Measurements from ENCODE around the gene MRTFA. TPM values are rescaled to one million over a fixed set of nuclear protein-coding genes. Genes with fewer than 3 reads are reported as not detected.
"Not testable (repeated sequence)": the region's sequence is repeated elsewhere in the genome, so short reads cannot be mapped to it uniquely, and the experiment has no call there.

Gene MRTFA
- polyA plus RNA-seq, 4 donors: 11.9 to 20.0 (median 14.1) TPM

DNA sequence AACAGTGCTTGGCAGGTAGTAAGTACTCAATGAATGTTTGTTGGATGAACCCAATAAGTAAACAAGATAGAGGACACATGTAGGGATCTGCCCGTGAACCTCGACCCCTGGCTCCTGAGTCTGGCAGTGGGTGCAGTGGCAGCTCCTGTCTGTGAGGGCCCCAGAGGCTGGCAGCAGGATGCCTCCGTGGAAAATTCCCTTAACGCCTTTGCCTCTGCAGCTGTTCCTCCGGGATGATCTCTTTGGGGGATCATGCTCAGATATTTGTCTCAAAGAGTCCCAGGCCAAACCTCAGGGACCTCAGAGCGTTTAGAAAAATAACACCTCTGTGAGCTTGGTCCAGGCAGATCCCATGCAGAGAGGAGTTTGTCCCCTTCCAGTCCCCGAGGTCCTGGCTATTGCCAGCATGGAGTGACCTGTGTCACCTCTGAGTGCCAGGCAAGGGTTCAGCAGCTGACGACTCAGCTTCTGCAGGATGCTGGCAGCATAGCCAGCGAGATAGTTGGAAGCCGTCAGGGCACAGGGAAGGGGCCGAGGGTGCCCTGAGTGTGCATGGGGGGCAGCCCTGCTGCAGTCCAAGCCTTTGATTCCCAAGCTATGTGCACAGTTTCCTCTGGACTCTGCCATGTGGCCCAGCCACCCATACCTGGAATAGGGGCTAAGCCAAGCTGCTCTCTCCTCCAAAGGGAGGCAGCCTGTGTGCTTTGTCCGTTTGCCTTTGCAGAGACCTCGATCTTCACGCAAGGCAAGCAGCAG lies 42.2 kb upstream of the MRTFA start:
- Histone ChIP-seq H3K9me3 (ENCODE audit: control insufficient read depth in 2 of 2, insufficient read depth in 1 of 2, low read depth in 1 of 2, low read length in 1 of 2) (no peaks in the 10 kb centered on the region), H3K4me3 (ENCODE audit: low read depth in 1 of 3, low read length in 3 of 3) (no peak overlapping the region), H3K27me3 (ENCODE audit: control insufficient read depth in 3 of 3, insufficient read depth in 3 of 3, low read length in 3 of 3) (peaks cover 0 to 24% (median 5%) of the 10 kb centered on the region in 3 donors), H3K4me1 (ENCODE audit: control insufficient read depth in 3 of 3, insufficient read depth in 2 of 3, low read depth in 1 of 3, low read length in 2 of 3) (peaks cover 0 to 3% (median 2%) of the 10 kb centered on the region in 3 donors), H3K36me3 (ENCODE audit: control insufficient read depth in 3 of 3, insufficient read depth in 2 of 3, low read depth in 1 of 3, low read length in 3 of 3) (no peaks in the 10 kb centered on the region), H3K27ac (ENCODE audit: low read depth in 1 of 3, low read length in 2 of 3) (no peak overlapping the region)
- DNase-seq (no peak), FAIRE-seq (no peak)
- WGBS, 3 donors: 32 to 61% (median 49%) methylated on average over 14 of the region's 14 CpGs

DNA sequence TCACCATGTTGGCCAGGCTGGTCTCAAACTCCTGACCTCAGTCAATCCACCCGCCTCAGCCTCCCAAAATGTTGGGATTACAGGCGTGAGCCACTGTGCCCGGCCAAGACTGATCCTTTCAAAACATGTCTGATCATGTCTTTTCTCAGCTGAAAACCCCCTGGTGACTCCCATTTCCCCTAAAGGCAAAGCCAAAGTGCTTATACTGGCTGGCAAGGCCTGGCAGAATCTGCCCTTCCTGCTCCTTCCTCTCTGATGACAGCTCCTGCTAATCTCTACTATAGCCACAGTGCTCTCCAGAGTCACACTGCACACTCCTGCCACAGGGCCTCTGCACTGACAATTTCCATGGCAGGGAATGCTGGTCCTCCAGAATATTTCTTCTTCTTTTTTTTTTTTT lies 40.1 kb upstream of the MRTFA start:
- 93 to 100% (median 95%) methylated on average over 3 of the region's 3 CpGs for WGBS, 3 donors
- FAIRE-seq (no peak), DNase-seq (no peak)
- Histone ChIP-seq H3K27ac (ENCODE audit: low read depth in 1 of 3, low read length in 2 of 3) (no peak overlapping the region), H3K36me3 (ENCODE audit: control insufficient read depth in 3 of 3, insufficient read depth in 2 of 3, low read depth in 1 of 3, low read length in 3 of 3) (no peaks in the 10 kb centered on the region), H3K4me3 (ENCODE audit: low read depth in 1 of 3, low read length in 3 of 3) (no peak overlapping the region), H3K4me1 (ENCODE audit: control insufficient read depth in 3 of 3, insufficient read depth in 2 of 3, low read depth in 1 of 3, low read length in 2 of 3) (peaks cover 0 to 3% (median 0%) of the 10 kb centered on the region in 3 donors), H3K27me3 (ENCODE audit: control insufficient read depth in 3 of 3, insufficient read depth in 3 of 3, low read length in 3 of 3) (peaks cover 0 to 24% (median 5%) of the 10 kb centered on the region in 3 donors), H3K9me3 (ENCODE audit: control insufficient read depth in 2 of 2, insufficient read depth in 1 of 2, low read depth in 1 of 2, low read length in 1 of 2) (peaks cover 0 to 4% of the 10 kb centered on the region in 2 donors)

DNA sequence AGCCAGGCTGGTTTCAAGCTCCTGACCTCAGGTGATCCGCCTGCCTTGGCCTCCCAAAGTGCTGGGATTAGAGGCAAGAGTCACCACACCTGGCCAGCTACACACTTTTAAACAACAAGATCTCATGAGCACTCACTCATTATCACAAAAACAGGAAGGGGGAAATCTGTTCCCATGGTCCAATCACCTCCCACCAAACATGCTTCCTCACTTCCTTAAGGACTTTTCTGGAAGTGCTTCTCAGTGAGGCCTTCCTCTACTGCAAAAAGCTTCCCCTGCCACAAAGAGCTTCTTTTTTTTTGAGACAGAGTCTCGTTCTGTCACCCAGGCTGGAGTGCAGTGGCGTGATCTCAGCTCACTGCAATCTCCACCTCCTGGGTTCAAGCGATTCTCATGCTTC lies 39.6 kb upstream of the MRTFA start:
- H3K9me3 ChIP-seq (ENCODE audit: control insufficient read depth in 2 of 2, insufficient read depth in 1 of 2, low read depth in 1 of 2, low read length in 1 of 2); DNase-seq; H3K4me3 ChIP-seq (ENCODE audit: low read depth in 1 of 3, low read length in 3 of 3); H3K36me3 ChIP-seq (ENCODE audit: control insufficient read depth in 3 of 3, insufficient read depth in 2 of 3, low read depth in 1 of 3, low read length in 3 of 3); H3K4me1 ChIP-seq (ENCODE audit: control insufficient read depth in 3 of 3, insufficient read depth in 2 of 3, low read depth in 1 of 3, low read length in 2 of 3); FAIRE-seq; H3K27ac ChIP-seq (ENCODE audit: low read depth in 1 of 3, low read length in 2 of 3): not testable (repeated sequence)
- WGBS, 3 donors: 90 to 93% (median 92%) methylated on average over 4 of the region's 4 CpGs
- H3K27me3 ChIP-seq (ENCODE audit: control insufficient read depth in 3 of 3, insufficient read depth in 3 of 3, low read length in 3 of 3): peaks cover 0 to 24% (median 5%) of the 10 kb centered on the region in 3 donors

DNA sequence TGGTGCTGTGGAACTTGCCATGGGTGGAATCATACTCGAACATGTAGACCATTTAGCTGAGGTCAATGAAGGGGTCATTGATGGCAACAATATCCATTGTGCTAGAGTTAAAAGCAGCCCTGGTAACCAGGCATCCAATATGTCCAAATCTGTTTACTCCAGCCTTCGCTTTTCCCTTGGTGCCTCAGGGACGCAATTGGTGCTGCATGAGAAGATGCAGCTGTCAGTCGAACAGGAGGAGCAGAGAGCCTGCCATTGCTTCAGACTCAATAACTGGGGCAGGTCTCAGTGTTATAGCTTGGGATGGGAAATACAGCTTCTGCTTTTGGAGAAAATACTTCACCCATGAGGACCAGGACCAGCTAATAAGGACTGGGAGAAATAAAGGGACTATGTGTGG lies 37.8 kb upstream of the MRTFA start:
- FAIRE-seq: no peak
- no peak for DNase-seq

DNA sequence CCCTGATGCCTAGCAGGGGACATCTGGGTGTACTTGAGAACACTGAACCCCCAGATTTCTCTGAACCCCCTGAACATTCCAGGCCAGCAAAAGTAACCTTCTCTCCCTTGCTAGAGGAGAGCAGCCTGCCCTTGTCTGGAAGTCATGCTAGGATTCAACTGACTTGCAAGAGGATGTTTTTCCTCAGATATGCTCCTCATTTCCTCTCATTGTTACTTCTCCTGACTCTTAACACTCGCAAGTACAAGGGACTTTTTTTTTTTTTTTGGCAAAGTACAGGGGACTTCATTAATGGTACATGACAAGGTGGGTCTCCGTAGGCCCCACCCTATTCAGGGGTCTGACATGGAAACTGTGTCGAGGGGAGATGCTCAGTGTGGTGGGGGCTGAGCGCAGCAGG lies 36.5 kb upstream of the MRTFA start:
- no peak overlapping the region for H3K4me3 ChIP-seq (ENCODE audit: low read depth in 1 of 3, low read length in 3 of 3)
- WGBS, 3 donors: 87 to 92% (median 88%) methylated on average over 4 of the region's 4 CpGs
- H3K27ac ChIP-seq (ENCODE audit: low read depth in 1 of 3, low read length in 2 of 3): no peak overlapping the region
- no peaks in the 10 kb centered on the region for H3K36me3 ChIP-seq (ENCODE audit: control insufficient read depth in 3 of 3, insufficient read depth in 2 of 3, low read depth in 1 of 3, low read length in 3 of 3)
- FAIRE-seq: no peak
- no peaks in the 10 kb centered on the region for H3K27me3 ChIP-seq (ENCODE audit: control insufficient read depth in 3 of 3, insufficient read depth in 3 of 3, low read length in 3 of 3)
- peaks cover 0 to 3% (median 0%) of the 10 kb centered on the region in 3 donors for H3K4me1 ChIP-seq (ENCODE audit: control insufficient read depth in 3 of 3, insufficient read depth in 2 of 3, low read depth in 1 of 3, low read length in 2 of 3)
- H3K9me3 ChIP-seq (ENCODE audit: control insufficient read depth in 2 of 2, insufficient read depth in 1 of 2, low read depth in 1 of 2, low read length in 1 of 2): peaks cover 0 to 4% of the 10 kb centered on the region in 2 donors
- DNase-seq: no peak

More for the DNA sequence above, 37.8 kb upstream of the MRTFA start:
- H3K36me3 ChIP-seq (ENCODE audit: control insufficient read depth in 3 of 3, insufficient read depth in 2 of 3, low read depth in 1 of 3, low read length in 3 of 3): no peaks in the 10 kb centered on the region
- H3K9me3 ChIP-seq (ENCODE audit: control insufficient read depth in 2 of 2, insufficient read depth in 1 of 2, low read depth in 1 of 2, low read length in 1 of 2): peaks cover 0 to 4% of the 10 kb centered on the region in 2 donors
- H3K4me1 ChIP-seq (ENCODE audit: control insufficient read depth in 3 of 3, insufficient read depth in 2 of 3, low read depth in 1 of 3, low read length in 2 of 3): peaks cover 0 to 3% (median 2%) of the 10 kb centered on the region in 3 donors
- 84 to 97% (median 90%) methylated on average over 4 of the region's 4 CpGs for WGBS, 3 donors
- no peak overlapping the region for H3K27ac ChIP-seq (ENCODE audit: low read depth in 1 of 3, low read length in 2 of 3)
- H3K4me3 ChIP-seq (ENCODE audit: low read depth in 1 of 3, low read length in 3 of 3): no peak overlapping the region
- peaks cover 0 to 7% (median under 1%) of the 10 kb centered on the region in 3 donors for H3K27me3 ChIP-seq (ENCODE audit: control insufficient read depth in 3 of 3, insufficient read depth in 3 of 3, low read length in 3 of 3)

DNA sequence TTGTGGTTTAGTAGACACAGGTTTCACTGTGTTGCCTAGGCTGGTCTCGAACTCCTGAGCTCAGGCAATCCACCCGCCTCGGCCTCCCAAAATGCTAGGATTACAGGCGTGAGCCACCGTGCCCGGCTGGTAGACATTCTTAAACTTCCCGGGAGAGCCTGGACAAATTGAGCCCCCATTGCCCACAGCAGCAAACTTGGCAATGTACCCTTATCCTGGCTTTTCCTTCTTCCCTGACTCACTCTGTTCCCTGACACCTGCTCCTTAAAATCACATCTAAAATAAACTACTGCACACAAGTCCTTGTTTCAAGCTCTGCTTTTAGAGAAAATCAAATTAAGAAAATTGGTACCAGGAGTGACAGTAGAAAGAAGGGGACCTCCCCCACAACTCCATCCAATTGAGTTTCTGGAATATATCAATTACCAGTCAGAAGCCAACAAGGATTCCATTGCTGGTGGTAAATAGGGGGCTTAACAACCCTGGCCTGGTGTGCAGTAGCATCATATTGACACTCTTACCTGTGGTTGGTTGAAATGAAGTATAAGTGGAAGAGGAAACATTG lies 35.4 kb upstream of the MRTFA start:
- Histone ChIP-seq H3K4me1 (ENCODE audit: control insufficient read depth in 3 of 3, insufficient read depth in 2 of 3, low read depth in 1 of 3, low read length in 2 of 3) (peaks cover 0 to 3% (median 0%) of the 10 kb centered on the region in 3 donors), H3K9me3 (ENCODE audit: control insufficient read depth in 2 of 2, insufficient read depth in 1 of 2, low read depth in 1 of 2, low read length in 1 of 2) (peaks cover 0 to 4% of the 10 kb centered on the region in 2 donors), H3K4me3 (ENCODE audit: low read depth in 1 of 3, low read length in 3 of 3) (no peak overlapping the region), H3K36me3 (ENCODE audit: control insufficient read depth in 3 of 3, insufficient read depth in 2 of 3, low read depth in 1 of 3, low read length in 3 of 3) (no peaks in the 10 kb centered on the region), H3K27me3 (ENCODE audit: control insufficient read depth in 3 of 3, insufficient read depth in 3 of 3, low read length in 3 of 3) (no peaks in the 10 kb centered on the region), H3K27ac (ENCODE audit: low read depth in 1 of 3, low read length in 2 of 3) (no peak overlapping the region)
- FAIRE-seq: no peak
- 94 to 97% (median 96%) methylated on average over 7 of the region's 7 CpGs for WGBS, 3 donors
- no peak for DNase-seq

DNA sequence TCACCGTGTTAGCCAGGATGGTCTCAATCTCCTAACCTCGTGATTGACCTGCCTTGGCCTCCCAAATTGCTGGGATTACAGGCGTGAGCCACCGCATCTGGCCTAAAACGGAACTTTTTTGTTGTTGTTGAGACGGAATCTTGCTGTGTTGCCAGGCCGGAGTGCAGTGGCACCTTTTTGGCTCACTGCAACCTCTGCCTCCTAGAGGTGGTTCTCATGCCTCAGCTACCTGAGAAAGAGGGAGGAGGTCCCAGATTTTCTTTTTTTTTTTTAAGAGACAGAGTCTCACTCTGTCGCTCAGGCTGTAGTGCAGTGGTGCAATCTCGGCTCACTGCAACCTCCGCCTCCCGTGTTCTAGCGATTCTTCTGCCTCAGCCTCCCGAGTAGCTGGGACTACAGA lies 34.9 kb upstream of the MRTFA start:
- no peak overlapping the region for H3K27ac ChIP-seq (ENCODE audit: low read depth in 1 of 3, low read length in 2 of 3)
- H3K9me3 ChIP-seq (ENCODE audit: control insufficient read depth in 2 of 2, insufficient read depth in 1 of 2, low read depth in 1 of 2, low read length in 1 of 2): peaks cover 0 to 4% of the 10 kb centered on the region in 2 donors
- WGBS, 3 donors: 94 to 96% (median 95%) methylated on average over 13 of the region's 13 CpGs
- peaks cover 0 to 3% (median 0%) of the 10 kb centered on the region in 3 donors for H3K4me1 ChIP-seq (ENCODE audit: control insufficient read depth in 3 of 3, insufficient read depth in 2 of 3, low read depth in 1 of 3, low read length in 2 of 3)
- FAIRE-seq (no peak), DNase-seq (no peak)
- H3K4me3 ChIP-seq (ENCODE audit: low read depth in 1 of 3, low read length in 3 of 3): no peak overlapping the region
- H3K36me3 ChIP-seq (ENCODE audit: control insufficient read depth in 3 of 3, insufficient read depth in 2 of 3, low read depth in 1 of 3, low read length in 3 of 3): no peaks in the 10 kb centered on the region
- no peaks in the 10 kb centered on the region for H3K27me3 ChIP-seq (ENCODE audit: control insufficient read depth in 3 of 3, insufficient read depth in 3 of 3, low read length in 3 of 3)

DNA sequence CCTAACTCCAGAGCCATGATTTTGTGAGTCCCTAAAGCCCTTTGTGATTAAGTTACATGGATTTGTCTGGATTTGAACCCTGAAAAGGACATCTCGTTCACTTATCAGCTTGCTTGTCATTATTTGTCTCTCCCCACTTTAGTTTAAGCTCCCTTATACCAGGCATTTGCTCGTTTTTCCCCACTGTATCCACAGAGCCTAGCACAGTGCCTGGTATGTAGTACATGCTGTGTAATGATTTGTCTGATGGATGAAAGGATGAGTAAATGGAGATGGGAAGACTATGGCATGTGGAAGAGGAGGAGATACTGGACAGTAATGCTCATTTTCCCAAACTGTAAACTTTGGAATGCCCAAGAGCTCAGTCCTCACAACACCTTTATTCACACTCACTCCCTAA lies 33.5 kb upstream of the MRTFA start:
- H3K4me3 ChIP-seq (ENCODE audit: low read depth in 1 of 3, low read length in 3 of 3): no peak overlapping the region
- DNase-seq (no peak), FAIRE-seq (no peak)
- no peak overlapping the region for H3K27ac ChIP-seq (ENCODE audit: low read depth in 1 of 3, low read length in 2 of 3)
- no peaks in the 10 kb centered on the region for H3K27me3 ChIP-seq (ENCODE audit: control insufficient read depth in 3 of 3, insufficient read depth in 3 of 3, low read length in 3 of 3)
- 73 to 83% (median 82%) methylated on average over 2 of the region's 2 CpGs for WGBS, 3 donors
- peaks cover 0 to 4% of the 10 kb centered on the region in 2 donors for H3K9me3 ChIP-seq (ENCODE audit: control insufficient read depth in 2 of 2, insufficient read depth in 1 of 2, low read depth in 1 of 2, low read length in 1 of 2)
- H3K4me1 ChIP-seq (ENCODE audit: control insufficient read depth in 3 of 3, insufficient read depth in 2 of 3, low read depth in 1 of 3, low read length in 2 of 3): peaks cover 0 to 3% (median 0%) of the 10 kb centered on the region in 3 donors
- H3K36me3 ChIP-seq (ENCODE audit: control insufficient read depth in 3 of 3, insufficient read depth in 2 of 3, low read depth in 1 of 3, low read length in 3 of 3): no peaks in the 10 kb centered on the region

Measured in small intestine (tissue), 7 donors.